GM20000 (cell line): Measurements from ENCODE around the gene CDKAL1.

Experiments used
- DNase-seq: peaks from one replicate; pipeline ENCODE4 v3.0.0; 2012; ENCODE audit warnings: low spot score
- CTCF ChIP-seq: IDR thresholded peaks from 2 replicates; pipeline ENCODE4 v1.5.1; 2012; ENCODE audit warnings: mild to moderate bottlenecking, control low read depth; ENCODE audit errors: extremely low read depth, missing control alignments

Gene CDKAL1

DNA sequence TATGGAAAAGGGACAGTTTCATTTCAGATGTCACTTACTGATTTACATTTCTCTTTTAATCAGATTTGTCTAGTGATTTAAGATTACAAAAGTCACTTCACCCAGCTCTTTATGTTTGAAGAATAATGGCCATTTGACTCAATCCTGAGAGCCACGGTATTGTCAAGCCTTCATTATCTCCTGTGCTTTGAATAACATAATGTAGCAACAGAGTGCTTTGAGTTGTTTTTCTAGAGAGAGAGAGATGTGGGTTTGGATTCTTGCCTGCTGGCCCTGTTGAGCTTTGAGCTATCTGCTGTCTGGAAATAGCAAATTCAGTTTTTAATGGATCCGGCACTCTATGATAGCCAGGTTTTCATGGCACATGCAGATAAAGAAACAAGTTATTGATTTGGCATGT is 580.9 kb downstream of the CDKAL1 start:
- no peak for TF ChIP-seq CTCF
- no peak for DNase-seq

DNA sequence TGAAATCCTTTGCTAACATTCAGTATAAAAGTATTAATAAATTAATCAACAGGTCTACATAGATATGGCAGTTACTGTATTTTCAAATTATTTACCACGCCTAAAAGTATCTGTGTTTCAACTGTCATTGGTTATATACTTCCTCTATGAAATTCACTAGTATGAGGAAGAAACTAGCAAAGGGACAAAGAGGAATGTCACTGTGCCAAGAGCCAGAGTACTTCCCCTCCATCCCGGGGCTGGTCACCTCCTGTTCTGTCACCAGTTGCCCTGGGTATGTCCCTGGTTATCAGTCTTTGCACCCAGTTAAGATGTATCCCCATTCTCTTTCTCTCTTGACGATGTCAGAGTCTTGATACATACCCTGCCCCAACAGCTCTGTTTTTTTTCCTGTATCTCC is 582.5 kb downstream of the CDKAL1 start:
- DNase-seq, result no peak
- TF ChIP-seq CTCF, result no peak

DNA sequence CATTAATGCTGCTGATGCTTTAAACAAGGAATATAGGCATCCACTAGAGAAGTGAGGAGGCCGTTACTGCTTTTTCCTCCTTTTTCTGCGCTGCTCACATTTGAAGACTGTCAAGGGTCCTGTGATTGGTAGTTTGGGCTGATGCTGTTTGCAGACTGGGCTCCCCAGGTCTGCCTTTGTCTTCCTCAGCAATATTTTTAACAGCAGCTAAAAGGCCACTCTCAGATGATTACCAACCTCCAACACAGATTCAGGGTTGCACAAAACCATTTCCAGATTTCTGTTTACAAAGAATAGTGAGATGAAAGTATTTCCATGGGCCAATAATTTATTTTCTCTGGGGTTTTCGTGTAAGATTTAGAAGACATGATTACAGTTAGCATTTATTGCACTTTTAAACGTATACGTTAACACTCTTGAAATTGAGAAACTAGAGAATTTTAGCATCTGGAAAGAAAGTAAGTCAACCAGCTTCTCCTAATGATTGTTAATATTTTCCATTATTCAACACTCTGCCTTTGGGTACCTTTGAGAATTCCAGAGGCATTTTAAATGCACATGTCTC is 584.0 kb downstream of the CDKAL1 start:
- no peak for TF ChIP-seq CTCF
- DNase-seq, result no peak

- no peak for TF ChIP-seq CTCF
- no peak for DNase-seq
Observed at GRCh38 chr6:21121636-21122136, 587.4 kb downstream of the CDKAL1 start.

DNA sequence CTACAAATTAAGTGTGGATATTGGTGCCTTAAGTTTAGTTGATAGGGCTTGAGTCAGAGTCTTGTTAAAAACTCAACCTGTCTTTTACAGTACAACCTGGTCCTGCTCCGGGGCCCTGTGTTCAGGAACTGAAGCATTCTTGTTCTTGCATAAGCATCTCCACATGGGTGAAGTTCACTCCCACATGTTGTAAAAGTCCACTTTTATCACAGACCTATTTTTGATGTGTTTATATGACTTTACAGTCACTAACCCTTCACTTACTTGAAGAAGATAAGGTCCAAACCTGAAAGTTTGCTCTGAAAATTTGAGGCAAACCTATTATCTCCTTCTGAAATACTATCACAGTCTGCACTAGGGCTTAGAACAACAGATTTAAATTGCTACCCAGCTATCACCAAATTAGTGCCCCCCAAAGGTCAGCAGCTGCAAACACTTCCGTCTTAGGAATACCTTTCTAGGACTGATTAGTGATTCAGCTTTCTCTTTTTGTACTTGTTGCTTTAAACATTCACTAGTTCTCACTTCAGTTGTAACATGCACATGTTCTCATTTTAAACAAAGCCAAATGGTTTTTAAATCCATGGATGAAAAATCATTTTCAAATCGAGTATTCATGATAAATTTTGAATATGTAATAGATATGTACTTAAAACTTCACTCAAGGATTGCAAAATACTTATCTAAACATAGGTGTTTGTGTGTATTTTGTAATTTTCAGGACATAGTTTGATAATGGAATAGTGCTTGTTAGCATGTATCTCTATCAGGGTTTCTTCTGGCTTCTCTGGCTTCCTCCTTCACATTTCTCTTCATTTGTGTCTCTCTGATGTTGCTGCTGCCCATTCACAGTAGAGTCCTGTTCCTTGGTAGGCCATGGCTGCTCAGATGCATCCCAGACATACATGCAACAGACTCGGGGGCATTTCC is 589.5 kb downstream of the CDKAL1 start:
- DNase-seq, result no peak
- no peak for TF ChIP-seq CTCF

DNA sequence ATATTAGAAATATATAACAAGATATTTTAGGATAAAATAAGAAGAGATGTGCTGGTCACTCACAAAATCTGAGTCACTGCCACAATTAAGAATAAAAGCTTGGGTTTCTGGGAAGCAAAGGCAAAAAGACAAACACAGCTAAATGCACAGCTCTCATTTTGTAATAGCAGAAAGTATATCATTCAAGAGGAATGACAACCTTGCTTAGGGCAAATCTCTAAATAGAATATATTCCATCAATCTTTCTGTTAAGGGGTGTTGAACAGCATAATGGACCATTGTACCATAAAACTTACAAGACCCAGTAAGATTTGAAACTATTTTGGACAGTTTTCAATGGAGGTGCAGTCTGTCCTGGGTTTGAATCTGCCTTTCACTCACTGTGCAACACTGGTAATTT is 594.3 kb downstream of the CDKAL1 start:
- TF ChIP-seq CTCF, result no peak
- no peak for DNase-seq

DNA sequence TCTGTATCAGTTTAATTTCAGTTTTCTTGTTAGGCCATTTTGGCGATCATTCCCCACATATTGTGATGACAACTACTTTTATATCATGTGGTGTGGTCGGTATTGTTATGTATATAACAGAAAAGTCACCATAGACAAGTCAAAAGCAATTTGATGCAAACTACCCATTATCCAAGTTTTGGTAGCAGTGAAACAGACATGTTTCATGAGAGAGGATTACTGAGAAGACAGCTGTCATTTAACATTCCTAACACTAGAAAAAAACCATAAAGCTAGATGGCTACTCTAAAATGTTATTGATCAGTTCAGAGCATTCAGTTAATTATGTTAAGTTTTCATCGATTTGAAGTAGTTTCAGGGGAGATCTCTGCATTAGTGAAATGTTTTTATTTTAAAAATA is 597.1 kb downstream of the CDKAL1 start:
- no peak for TF ChIP-seq CTCF
- DNase-seq, result no peak
